Psoas muscle (tissue), 8 donors: ENCODE results near the gene SNX32. TPM values are rescaled to one million over a fixed set of nuclear protein-coding genes. Genes with fewer than 3 reads are reported as not detected.

Source experiments
- ATAC-seq, 4 donors: fragments of 200-7000 bp; cut with Tn5 transposase; one replicate each; pipeline ENCODE4 v1.9.1; 2020; ENCODE audit warnings: moderate library complexity in 3 of 4, mild to moderate bottlenecking in 2 of 4
- DNase-seq, 2 donors: peaks; one replicate each; pipeline ENCODE4 v3.0.0-alpha.2; 2020
- H3K27ac ChIP-seq: fragments of 200-600 bp; one replicate; pipeline ENCODE4 v1.8.0; 2022
- H3K27me3 ChIP-seq, 3 donors: fragments of 200-600 bp in 1 of 3; one replicate each; pipeline versions ENCODE4 v1.6.1 to v1.8.0; 2013 to 2022; ENCODE audit warnings: low read length in 2 of 3, mild to moderate bottlenecking in 2 of 3, moderate library complexity in 1 of 3; ENCODE audit not compliant: insufficient read depth in 3 of 3
- H3K36me3 ChIP-seq, 2 donors: fragments of 200-600 bp in 1 of 2; one replicate each; pipeline versions ENCODE4 v1.6.1 to v1.8.0; 2013 to 2022; ENCODE audit warnings: low read depth in 1 of 2, mild to moderate bottlenecking in 1 of 2, moderate library complexity in 1 of 2; ENCODE audit not compliant: insufficient read depth in 1 of 2
- H3K4me1 ChIP-seq: fragments of 200-600 bp; one replicate; pipeline ENCODE4 v1.8.0; 2022
- H3K4me3 ChIP-seq: fragments of 200-600 bp; one replicate; pipeline ENCODE4 v1.8.0; 2022; ENCODE audit warnings: mild to moderate bottlenecking
- H3K9me3 ChIP-seq: fragments of 200-600 bp; one replicate; pipeline ENCODE4 v1.8.0; 2022
- WGBS, 3 donors: extraction: QIAGEN DNeasy Blood & Tissue Kit; methylation state at CpG; one replicate each; pipeline versions ENCODE4 v1.1.6 to v1.1.7; 2013; 5-methylcytosine and 5-hydroxymethylcytosine counted together
- intact Hi-C, 2 donors: fragments of 100-400 bp; cut with DNase I; formaldehyde crosslinking; loops; one replicate each; pipeline versions ENCODE4 v1.11.0 to v1.14.2; 2022
- polyA plus RNA-seq, 3 donors: library from polyadenylated mRNA; stranded (reverse); fragments of 200-250 nt; gene quantifications; one replicate each; pipeline ENCODE4 v1.2.3, GENCODE V29; 2013
- total RNA-seq, 4 donors: library from RNA; stranded (reverse); fragmentation: NEBNext Ultra II Directional in 2 of 4; extraction: Animal tissue kit (Norgen Biotek cat#: 25700) in 2 of 4; gene quantifications; one replicate each; pipeline versions ENCODE4 v1.2.1 to v1.2.4, GENCODE V29; 2021 to 2023
- TF ChIP-seq, protein P1 (sequence below): fragments of 200-600 bp; IDR thresholded peaks from one replicate; pipeline ENCODE4 v1.8.0; 2022; ENCODE audit warnings: antibody characterized with exemption
- donor health status: healthy with polysubstance abuse.
- donor health status: DM: no; HTN: no; CAD: no; lungs with moderate emphysema.
- donor health status: Bipolar disorder and iron deficiency.
- donor health status: healthy.
- donor health status: DM: yes; HTN: yes; CAD: no.
- donor health status: DM: no; HTN: no; CAD: no.
- donor health status: DM: no; HTN: no; CAD: no.
- donor health status: DM: yes; HTN: yes; CAD: no.

Gene SNX32
- total and polyA plus RNA-seq, 7 donors: 0.05 to 0.20 TPM; not detected in 5

DNA sequence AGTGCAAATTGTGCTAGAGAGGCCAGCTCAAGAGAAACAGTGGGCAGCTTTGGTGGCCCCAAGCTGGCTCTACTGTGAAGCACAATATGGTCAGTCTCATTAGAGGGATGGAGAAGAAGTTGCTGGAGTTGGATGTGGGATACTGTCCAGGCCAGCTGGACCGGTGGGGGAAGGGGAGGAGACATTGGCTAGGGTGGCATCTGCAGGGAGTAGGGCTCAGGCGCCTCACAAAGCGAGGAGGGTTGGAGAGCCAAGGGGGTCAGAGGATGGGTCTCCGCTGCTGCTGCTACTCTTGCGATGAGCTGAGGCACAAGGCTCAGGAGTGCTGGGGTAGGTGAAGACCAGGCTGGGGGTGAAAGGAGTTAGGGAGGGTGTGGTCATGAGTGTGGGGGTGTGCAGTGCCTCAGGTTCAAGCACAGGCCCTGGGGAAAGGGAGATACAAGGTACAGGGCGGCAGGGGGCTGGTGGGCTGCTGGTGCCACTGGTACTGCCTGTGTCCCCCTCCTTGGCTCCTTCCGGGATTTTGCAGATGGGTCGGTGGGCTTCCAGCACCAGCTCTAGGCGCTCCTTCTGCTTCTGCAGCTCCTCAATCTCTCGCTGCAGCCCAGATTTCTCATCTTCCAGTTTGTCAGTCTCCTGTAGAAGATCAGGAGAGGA, 59.0 kb downstream of the SNX32 start:
- WGBS, 3 donors: 63 to 73% (median 67%) methylated on average over 10 of the region's 10 CpGs
- Histone ChIP-seq H3K4me3 (peak overlapping the region; percentile 75), H3K9me3 (no peaks in the 10 kb centered on the region), H3K36me3 (peaks cover 0 to 8% of the 10 kb centered on the region in 2 donors), H3K27me3 (no peaks in the 10 kb centered on the region), H3K4me1 (peaks cover 23% of the 10 kb centered on the region), H3K27ac (peak overlapping the region; percentile 97)
- TF ChIP-seq, protein P1, sequence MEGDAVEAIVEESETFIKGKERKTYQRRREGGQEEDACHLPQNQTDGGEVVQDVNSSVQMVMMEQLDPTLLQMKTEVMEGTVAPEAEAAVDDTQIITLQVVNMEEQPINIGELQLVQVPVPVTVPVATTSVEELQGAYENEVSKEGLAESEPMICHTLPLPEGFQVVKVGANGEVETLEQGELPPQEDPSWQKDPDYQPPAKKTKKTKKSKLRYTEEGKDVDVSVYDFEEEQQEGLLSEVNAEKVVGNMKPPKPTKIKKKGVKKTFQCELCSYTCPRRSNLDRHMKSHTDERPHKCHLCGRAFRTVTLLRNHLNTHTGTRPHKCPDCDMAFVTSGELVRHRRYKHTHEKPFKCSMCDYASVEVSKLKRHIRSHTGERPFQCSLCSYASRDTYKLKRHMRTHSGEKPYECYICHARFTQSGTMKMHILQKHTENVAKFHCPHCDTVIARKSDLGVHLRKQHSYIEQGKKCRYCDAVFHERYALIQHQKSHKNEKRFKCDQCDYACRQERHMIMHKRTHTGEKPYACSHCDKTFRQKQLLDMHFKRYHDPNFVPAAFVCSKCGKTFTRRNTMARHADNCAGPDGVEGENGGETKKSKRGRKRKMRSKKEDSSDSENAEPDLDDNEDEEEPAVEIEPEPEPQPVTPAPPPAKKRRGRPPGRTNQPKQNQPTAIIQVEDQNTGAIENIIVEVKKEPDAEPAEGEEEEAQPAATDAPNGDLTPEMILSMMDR: no peak
- intact Hi-C loops: no loop called here
- ATAC-seq: no peak
- DNase-seq: no peak

GRCh38 chr11:65894034-65894591, 60.4 kb downstream of the SNX32 start:
- Histone ChIP-seq H3K36me3 (peaks cover 0 to 8% of the 10 kb centered on the region in 2 donors), H3K9me3 (no peaks in the 10 kb centered on the region), H3K27me3 (peaks cover 0 to under 1% (median 0%) of the 10 kb centered on the region in 3 donors), H3K27ac (peak overlapping the region; percentile 97), H3K4me1 (peaks cover 20% of the 10 kb centered on the region), H3K4me3 (peak overlapping the region; percentile 75)
- intact Hi-C loops: no loop called here
- no peak for ATAC-seq
- 70 to 82% (median 76%) methylated on average over 16 of the region's 16 CpGs for WGBS, 3 donors
- TF ChIP-seq, protein P1: no peak
- DNase-seq: no peak

GRCh38 chr11:65895482-65895981, 61.8 kb downstream of the SNX32 start:
- no peak for ATAC-seq
- H3K4me1 ChIP-seq: peaks cover 10% of the 10 kb centered on the region

GRCh38 chr11:65896034-65896999, 62.6 kb downstream of the SNX32 start:
- Histone ChIP-seq H3K36me3 (peaks cover 0 to 8% of the 10 kb centered on the region in 2 donors), H3K9me3 (no peaks in the 10 kb centered on the region), H3K4me3 (no peak overlapping the region), H3K4me1 (peaks cover 10% of the 10 kb centered on the region), H3K27me3 (peaks cover 0 to 8% (median 6%) of the 10 kb centered on the region in 3 donors), H3K27ac (no peak overlapping the region)
- 93 to 96% (median 93%) methylated on average over 14 of the region's 14 CpGs for WGBS, 3 donors
- TF ChIP-seq, protein P1: no peak
- no peak for DNase-seq
- intact Hi-C loops: no loop called here
- no peak for ATAC-seq

More at GRCh38 chr11:65895482-65895981, 61.8 kb downstream of the SNX32 start:
- Histone ChIP-seq H3K4me3 (no peak overlapping the region), H3K27me3 (peaks cover 0 to 8% (median 6%) of the 10 kb centered on the region in 3 donors), H3K36me3 (peaks cover 0 to 8% of the 10 kb centered on the region in 2 donors), H3K9me3 (no peaks in the 10 kb centered on the region), H3K27ac (no peak overlapping the region)
- DNase-seq: no peak
- intact Hi-C loops: no loop called here
- TF ChIP-seq, protein P1: no peak
- WGBS, 3 donors: 92 to 97% (median 95%) methylated on average over 5 of the region's 5 CpGs
